GM19397 (cell line): ENCODE data around the gene ABO.
"Not testable (repeated sequence)": the region's sequence is repeated elsewhere in the genome, so short reads cannot be mapped to it uniquely, and the experiment has no call there.

Source experiments
- ATAC-seq: cut with Tn5 transposase; IDR thresholded peaks from one replicate; pipeline ENCODE4 v1.9.1; 2021; ENCODE audit warnings: mild to moderate bottlenecking, moderate library complexity; ENCODE audit not compliant: unreplicated experiment

Gene ABO

GRCh38 chr9:133264235-133264764 is 10.7 kb downstream of the ABO start:
- no peak for ATAC-seq

- ATAC-seq: no peak
These were observed 11.4 kb downstream of the ABO start for GRCh38 chr9:133263557-133263956.

DNA sequence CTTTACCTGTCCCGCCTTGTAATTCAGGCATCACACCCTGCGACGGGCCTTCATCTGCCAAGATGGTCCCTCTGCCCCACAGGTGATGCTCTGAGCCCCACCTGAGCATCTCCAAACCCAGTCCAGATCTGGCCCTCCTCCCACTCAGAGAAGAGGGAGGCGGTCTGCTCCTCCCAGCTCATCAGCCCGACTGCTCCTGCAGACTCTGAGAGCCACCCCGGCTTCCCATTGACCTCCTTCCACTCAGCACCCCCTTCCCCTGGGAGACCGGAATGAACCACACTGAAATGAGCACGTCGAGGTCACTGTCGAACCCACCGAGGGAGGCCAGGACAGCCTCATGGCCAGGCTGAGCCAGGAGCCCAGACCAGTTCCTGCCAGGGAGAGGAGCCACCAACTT is 12.8 kb downstream of the ABO start:
- ATAC-seq: no peak

DNA sequence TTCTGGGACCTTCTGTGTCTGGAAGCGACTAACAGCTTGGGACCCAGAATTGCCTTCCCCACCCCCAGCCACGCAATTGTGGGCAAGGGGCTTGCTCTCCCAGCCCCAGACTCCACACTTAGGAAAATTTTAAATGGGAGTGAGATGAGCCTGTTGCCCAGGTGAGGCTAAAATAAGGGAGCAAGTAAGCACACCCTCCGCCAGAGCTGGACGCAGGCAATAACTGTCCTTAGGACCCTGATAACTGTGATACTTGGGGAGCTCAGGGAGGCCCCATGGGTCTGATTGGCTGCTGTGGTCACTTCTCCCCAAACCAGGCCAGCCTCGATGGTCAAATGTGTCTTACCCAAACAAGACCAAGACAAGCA is 13.3 kb downstream of the ABO start:
- no peak for ATAC-seq

- no peak for ATAC-seq
These were observed 13.8 kb downstream of the ABO start for GRCh38 chr9:133261103-133261752.

DNA sequence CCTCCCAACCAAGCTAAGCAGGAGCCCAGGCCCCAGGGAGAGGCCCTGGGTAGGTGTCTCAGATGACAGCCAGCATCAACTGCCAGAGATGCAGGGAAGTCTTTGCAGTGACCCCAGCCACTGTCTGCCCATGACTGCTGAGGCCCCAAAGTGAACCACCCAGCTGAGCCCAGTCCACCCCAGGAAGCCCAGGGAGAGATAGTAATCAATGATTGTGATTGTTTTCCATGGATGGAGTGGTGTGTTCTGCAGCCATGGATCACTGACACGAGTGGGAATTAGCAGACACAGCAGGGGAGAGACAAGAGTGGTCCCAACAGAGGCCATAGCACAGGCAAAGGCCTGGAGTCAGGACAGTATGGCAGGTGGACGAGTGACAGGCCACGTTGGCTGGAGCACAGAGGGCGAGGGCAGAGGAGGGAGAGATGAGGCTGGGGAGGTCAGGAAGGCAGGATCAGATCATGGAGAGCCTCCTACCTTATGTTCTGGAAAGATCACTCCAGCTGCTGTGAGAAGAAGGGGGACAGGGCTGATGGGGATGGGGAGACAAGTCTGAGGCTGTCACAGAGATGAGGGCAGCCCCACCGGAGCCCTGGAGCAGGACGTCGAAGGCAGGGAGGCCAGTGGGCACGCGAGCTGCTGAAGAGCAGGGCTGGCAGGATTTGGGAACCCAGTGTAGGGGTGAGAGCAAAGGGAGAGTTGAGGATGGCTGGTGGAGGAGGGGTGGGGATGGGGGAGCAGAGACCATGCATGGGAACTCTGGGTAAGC is 14.5 kb downstream of the ABO start:
- ATAC-seq: no peak

GRCh38 chr9:133258061-133259015 is 16.7 kb downstream of the ABO start:
- no peak for ATAC-seq

GRCh38 chr9:133257465-133257956 is 17.5 kb downstream of the ABO start:
- no peak for ATAC-seq

DNA sequence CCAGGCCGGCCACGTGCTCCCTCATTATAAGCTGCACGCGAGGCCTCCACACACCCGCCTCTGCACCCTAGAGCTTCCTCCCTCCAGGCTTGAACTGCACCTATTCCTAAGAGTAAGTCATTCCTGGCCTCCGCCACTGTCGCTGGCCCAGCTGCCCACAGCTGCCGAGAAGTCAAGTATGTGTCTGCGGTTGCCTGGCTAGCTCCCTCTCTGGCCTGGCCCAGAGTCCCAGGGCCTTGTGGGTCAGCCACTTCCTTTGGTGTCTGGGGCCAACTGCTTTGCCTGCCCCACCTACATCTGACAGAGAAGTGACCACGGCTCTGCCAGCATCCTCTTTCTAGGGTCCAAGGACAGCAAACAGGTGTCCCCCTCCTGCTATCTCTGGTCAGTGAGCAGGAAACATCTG is 18.3 kb downstream of the ABO start:
- ATAC-seq: no peak

DNA sequence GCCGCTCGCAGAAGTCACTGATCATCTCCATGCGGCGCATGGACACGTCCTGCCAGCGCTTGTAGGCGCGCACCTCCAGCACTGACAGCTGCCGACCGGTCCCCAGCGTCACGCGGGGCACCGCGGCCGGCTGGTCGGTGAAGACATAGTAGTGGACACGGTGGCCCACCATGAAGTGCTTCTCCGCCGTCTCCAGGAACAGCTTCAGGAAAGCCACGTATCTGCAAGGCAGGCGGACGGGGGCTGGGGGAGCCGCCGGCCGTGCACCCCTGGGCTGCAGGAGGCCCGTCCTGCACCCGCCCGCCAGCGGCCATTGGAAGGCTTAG is 18.9 kb downstream of the ABO start:
- no peak for ATAC-seq

- no peak for ATAC-seq
These were observed 19.4 kb downstream of the ABO start for GRCh38 chr9:133255371-133256135.

DNA sequence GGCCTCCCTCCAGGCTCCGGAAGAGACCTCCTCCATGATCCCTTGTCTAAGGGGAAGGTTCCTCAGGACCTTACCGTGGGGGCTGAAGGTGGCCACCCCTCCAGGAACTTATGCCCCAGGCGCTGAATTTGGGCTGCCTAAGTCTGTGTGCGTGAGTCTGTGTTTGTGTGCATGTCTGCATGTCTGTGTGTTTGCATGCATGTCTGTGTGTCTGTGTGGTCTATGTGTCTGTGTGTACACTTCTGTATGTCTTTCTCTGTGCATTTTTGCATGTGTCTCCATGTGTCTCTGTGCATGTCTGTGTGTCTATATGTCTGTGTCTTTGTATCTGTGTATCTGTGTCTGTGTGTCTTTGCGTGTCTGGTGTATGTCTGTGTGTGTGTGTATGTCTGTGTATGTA is 20.5 kb downstream of the ABO start:
- no peak for ATAC-seq

- no peak for ATAC-seq
These were observed 21.7 kb downstream of the ABO start for GRCh38 chr9:133253268-133253667.

GRCh38 chr9:133252301-133253020 is 22.5 kb downstream of the ABO start:
- ATAC-seq: no peak

GRCh38 chr9:133251773-133252172 is 23.2 kb downstream of the ABO start:
- ATAC-seq: no peak

DNA sequence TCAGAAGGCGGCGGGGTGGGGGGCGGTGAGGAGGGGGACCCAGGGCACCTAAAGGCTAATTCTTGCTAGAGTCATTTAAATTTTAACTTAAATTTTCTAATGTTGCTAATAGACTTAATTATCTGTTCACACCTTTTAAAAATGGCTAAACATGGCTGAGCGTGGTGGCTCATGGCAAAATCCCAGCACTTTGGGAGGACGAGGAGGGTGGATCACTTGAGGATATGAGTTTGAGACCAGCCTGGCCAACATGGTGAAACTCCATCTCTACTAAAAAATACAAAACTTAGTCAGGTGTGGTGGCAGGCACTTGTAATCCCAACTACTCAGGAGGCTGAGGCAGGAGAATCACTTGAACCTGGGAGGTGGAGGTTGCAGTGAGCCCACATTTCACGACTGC is 23.8 kb downstream of the ABO start:
- not testable (repeated sequence) for ATAC-seq

GRCh38 chr9:133250741-133251170 is 24.2 kb downstream of the ABO start:
- ATAC-seq: no peak

GRCh38 chr9:133249337-133249736 is 25.7 kb downstream of the ABO start:
- ATAC-seq: no peak

DNA sequence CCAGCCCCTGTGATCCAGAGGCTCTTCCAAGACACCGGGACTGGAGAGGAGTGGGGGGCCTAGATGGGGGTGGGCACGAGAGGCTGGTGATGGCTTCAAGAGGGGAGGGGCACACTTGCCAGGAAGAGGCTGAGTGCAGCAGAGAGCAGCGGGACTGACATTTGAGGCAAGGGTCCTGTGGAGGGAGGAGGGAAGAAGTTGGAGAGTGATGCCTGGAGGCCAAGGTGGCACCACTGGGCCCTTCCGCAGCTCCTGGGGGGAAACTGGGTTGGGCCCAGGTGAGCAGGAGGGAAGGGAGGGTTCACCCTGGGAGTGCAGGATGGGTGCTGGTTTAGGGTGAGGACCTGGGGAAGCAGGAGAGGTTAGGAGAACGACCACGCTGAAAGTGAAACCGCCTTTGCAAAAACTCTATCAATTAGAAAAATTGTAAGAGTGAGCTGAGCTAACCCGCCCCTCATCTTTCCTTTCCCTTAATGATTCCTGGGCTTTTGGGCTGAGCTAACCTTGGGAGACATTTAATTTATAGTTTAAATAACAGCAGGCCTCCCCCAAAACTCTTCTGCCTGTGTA is 26.2 kb downstream of the ABO start:
- no peak for ATAC-seq
